Activated effector memory CD4-positive, alpha-beta T cell treated with anti-CD3 and anti-CD28 coated beads, Interleukin-2, amount 50 U/mL, for 16 hours (primary cell): Measurements from ENCODE around the gene MBD3L2B.

ENCODE experiments used
- DNase-seq: peaks from one replicate; pipeline ENCODE4 v3.0.0-alpha.2; 2020

The MBD3L2B gene

DNA sequence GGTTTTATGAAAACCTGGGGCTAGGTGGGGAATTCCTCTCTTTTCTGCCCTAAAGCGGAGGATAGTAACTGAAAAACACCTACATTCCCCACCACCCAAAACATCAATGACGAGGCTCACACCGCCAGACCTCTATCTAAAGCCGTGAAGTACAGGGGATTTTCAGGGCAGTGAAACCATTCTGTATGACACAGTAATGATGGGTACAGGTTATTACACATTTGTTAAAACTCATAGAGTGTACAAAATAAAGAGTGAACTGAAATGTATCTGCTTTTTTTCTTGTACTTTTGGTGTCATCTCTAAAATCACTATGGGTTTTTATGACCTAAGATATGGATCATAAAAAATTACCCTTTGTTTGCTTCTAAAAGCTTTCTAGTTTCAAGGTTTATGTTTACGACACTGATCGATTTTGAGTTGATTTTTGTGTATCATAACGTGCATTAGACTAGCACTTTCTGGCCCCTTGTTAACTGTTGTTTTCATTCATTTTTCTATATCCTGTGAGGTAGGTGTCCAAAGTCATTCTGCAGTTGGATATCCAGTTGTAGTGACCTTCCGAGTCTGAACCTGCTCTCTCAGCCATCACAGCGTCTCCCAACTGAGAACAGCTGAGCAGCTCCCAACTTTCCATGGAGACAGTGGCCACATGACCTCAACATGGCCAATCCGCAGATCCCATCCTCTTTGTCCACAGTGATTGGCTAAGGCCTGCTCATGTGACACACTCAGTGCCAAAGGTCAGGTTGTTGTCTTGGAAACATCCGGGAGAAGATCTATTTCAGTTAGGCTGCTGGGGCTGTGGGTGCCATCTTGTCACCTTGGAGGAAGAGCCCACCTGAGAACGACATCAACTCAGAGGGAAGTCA is 10.3 kb downstream of the MBD3L2B start:
- DNase-seq = no peak

DNA sequence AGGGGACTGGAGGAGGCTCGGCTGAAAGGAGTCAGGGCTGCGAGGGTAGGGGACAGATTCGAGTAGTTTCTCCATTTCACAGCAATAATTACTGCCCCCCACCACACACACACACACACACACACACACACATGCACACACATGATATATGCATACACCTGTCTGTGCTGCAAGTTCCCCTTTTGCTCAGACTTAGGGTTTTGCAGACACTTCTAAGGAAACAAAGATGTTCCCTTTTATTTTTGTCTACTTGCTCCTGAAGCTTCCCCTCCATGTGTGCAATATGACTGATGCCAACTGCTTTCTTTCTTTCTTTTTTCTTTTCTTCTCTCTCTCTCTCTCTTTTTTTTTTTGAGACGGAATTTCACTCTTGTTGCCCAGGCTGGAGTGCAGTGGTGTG is 13.4 kb downstream of the MBD3L2B start:
- no peak for DNase-seq

DNA sequence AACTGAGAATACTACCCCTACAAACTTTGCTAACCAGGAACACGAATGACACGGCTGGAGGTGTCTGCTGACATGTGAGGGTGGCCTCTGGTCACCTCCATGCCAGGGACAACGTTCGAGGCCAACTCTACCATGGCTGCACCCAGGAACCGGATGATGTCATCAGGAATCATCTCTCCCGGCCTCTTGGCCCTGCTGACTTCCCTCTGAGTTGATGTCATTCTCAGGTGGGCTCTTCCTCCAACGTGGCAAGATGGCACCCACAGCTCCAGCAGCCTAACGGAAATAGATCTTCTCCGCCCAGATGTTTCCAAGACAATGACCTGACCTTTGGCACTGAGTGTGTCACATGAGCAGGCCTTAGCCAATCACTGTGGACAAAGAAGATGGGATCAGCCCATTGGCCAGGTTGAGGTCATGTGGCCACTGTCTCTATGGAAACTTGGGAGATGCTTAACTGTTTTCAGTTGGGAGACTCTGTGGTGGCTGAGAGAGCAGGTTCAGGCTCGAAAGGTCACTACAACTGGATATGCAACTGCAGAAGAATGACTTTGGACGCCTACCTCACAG is 15.0 kb downstream of the MBD3L2B start:
- no peak for DNase-seq

- no peak for DNase-seq
These were observed 16.8 kb downstream of the MBD3L2B start for GRCh38 chr19:7004313-7004931.

DNA sequence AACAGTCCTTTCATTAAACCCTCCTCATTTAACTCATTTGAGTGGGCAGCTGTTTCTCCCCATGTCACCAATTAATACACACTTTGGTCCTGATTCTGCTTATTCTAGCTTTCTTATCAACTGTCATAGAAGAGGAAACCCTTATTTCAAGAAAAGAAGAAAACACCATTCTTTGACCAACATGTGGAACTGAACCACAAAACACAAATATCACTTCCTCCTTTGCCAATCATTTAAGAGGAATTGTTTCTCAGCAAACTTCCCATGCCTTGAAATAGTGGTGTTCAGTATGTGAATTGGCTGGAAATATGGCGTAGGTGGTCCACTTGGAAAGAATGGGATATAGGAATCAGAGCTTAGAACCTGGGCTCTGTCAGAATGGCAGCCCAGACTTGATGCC is 20.4 kb downstream of the MBD3L2B start:
- no peak for DNase-seq

DNA sequence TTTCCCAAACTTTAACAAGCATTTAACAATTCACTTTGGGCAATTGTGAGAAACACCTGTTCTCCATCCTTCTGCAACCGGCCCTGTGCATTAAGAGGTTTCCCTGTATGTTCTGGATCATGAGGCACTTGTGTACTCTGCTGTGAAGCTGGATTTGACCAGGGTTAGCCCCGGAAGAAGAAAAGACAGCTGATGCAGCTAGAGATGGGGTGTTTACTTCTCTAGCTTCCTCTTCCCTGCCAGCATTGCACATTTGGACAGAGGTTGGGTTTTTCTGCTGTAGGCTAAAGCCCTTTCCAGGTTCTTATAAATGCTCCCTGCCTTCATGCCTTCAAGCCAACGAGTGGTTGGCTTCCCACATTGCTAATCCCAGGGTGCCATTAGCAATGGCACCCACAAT is 20.9 kb downstream of the MBD3L2B start:
- DNase-seq = no peak

GRCh38 chr19:6999933-7000332 is 21.3 kb downstream of the MBD3L2B start:
- DNase-seq = no peak

GRCh38 chr19:6997679-6998445 is 23.4 kb downstream of the MBD3L2B start:
- DNase-seq = no peak

DNA sequence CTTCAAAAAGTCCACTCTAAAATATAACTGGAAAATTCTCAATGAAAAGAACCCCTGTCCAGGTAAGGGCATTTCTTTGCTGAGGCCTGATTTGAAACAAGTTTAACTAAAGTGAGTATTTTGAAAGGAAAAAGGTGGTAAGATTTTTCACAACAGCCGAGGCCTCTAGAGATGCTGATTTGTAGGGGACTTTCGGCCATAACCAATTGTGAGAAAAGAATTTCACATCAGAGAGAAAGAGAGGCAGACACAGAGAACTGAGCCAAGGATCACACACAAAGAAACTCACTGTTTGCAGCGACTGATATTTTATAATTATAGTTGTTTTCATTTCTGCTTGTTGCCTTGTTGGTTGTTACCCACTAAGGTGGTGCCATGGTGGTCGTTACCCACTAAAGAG is 24.4 kb downstream of the MBD3L2B start:
- no peak for DNase-seq

- DNase-seq = no peak
These were observed 26.2 kb downstream of the MBD3L2B start for GRCh38 chr19:6995054-6995453.

DNA sequence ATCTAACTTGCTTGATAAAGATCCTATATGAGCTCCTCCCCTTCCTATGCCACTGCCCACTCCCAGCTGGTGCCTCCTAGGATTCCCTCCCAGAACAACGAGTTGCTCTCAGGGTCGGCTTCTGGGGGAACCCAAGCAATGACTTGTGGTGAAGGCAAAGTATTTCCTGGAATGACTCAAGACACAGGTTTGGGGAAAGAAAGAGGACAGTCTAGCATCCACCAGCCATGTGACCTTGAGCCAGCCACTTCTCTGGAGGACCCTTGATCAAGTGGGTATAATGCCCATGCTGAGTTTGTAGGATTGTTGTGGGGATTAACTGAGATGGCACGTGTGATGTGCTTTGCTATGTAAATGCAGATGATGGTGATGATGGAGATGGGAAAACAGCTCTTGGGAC is 33.0 kb downstream of the MBD3L2B start:
- no peak for DNase-seq

- DNase-seq = no peak
These were observed 33.4 kb downstream of the MBD3L2B start for GRCh38 chr19:6987850-6988249.

DNA sequence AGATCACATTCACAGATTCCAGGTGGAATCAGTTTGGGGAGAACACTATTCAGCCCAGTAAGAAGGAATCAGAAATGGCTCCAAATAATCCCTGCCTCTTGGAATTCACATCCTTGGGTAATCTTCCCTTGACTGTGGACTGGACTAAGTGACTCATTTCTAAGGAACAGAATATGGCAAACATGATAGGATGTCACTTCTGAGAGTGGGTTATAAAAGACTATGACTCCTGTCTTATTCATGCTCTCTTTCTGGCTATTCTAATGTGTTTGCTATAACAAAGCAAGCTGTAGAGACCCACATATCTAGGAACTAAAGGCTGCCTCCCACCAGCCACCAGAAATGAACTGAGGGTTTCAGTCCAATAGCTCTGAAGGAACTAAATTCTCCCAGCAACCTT is 37.8 kb downstream of the MBD3L2B start:
- DNase-seq = no peak

- DNase-seq = no peak
These were observed 41.8 kb downstream of the MBD3L2B start for GRCh38 chr19:6979399-6979798.

- no peak for DNase-seq
These were observed 45.0 kb downstream of the MBD3L2B start for GRCh38 chr19:6976197-6976596.

- DNase-seq = no peak
These were observed 49.9 kb downstream of the MBD3L2B start for GRCh38 chr19:6971366-6971765.

DNA sequence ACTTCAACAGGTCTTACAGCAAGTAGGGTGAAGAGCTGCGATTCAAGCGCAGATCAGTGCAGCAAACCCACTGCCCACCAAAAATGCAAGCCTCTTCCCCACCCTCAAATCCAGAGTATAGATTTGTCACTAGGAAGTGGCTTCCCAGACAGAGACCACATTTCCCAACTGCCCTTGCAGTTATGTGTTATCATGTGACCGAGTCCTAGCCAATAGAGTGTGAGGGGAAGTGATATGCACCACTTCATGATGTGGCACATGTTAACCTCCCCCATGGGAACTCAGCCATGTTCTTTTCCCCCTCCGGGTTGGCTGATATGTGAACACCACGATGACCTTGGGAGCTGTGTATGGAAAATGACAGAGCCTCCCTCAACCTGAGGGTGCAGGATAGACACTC is 50.8 kb downstream of the MBD3L2B start:
- no peak for DNase-seq

DNA sequence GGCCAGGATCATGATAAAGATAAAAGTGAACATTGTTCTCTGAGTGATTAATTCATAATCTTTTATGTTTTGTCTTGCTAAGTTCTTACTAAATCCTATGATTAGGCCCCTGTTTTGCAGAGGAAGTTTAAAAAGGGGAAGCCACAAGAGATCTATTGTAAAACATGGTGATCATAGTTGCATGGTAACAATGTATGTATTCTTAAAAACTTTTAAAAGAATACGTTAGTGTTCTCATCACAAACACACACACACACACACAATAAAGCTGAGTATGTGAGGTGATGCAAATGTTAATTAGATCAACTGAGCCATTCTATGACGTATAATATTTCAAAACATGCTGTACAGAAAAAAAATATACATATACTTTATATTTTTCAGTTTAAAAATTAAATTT is 51.2 kb downstream of the MBD3L2B start:
- no peak for DNase-seq

DNA sequence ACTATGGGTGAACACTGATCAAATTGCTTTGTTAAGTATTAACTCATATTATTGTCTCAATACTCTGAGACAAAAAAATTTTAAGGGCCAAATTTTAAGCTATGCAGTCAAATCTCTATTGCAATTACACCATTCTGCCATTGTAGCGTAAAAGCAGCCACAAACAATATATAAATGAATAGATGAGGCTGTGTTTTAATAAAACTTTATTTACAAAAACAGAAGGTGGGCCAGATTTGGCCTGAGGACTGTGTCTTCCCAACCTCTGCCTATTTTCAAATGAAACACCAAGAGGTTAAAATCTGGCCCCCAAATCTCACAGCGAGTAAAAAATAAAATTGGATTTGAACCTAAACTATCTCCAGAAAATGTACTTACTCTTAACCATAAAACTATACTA is 51.7 kb downstream of the MBD3L2B start:
- DNase-seq = no peak
